ENCODE results near the gene SVIL.

GRCh38 chr10:29666201-29666600 is 31.4 kb upstream of the SVIL start:
- TF ChIP-seq POLR2A (IDR thresholded peaks at IDR 0.05), result no peak
- TF ChIP-seq, protein P1, sequence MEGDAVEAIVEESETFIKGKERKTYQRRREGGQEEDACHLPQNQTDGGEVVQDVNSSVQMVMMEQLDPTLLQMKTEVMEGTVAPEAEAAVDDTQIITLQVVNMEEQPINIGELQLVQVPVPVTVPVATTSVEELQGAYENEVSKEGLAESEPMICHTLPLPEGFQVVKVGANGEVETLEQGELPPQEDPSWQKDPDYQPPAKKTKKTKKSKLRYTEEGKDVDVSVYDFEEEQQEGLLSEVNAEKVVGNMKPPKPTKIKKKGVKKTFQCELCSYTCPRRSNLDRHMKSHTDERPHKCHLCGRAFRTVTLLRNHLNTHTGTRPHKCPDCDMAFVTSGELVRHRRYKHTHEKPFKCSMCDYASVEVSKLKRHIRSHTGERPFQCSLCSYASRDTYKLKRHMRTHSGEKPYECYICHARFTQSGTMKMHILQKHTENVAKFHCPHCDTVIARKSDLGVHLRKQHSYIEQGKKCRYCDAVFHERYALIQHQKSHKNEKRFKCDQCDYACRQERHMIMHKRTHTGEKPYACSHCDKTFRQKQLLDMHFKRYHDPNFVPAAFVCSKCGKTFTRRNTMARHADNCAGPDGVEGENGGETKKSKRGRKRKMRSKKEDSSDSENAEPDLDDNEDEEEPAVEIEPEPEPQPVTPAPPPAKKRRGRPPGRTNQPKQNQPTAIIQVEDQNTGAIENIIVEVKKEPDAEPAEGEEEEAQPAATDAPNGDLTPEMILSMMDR (IDR thresholded peaks at IDR 0.05 in 8 of 11, conservative IDR thresholded peaks at IDR 0.05 in 3 of 11), result no peak

Measured in spleen (tissue), 7 donors.